ENCODE results near the gene OSBPL9. TPM values are rescaled to one million over a fixed set of nuclear protein-coding genes. Genes with fewer than 3 reads are reported as not detected.

OSBPL9 gene, protein sequence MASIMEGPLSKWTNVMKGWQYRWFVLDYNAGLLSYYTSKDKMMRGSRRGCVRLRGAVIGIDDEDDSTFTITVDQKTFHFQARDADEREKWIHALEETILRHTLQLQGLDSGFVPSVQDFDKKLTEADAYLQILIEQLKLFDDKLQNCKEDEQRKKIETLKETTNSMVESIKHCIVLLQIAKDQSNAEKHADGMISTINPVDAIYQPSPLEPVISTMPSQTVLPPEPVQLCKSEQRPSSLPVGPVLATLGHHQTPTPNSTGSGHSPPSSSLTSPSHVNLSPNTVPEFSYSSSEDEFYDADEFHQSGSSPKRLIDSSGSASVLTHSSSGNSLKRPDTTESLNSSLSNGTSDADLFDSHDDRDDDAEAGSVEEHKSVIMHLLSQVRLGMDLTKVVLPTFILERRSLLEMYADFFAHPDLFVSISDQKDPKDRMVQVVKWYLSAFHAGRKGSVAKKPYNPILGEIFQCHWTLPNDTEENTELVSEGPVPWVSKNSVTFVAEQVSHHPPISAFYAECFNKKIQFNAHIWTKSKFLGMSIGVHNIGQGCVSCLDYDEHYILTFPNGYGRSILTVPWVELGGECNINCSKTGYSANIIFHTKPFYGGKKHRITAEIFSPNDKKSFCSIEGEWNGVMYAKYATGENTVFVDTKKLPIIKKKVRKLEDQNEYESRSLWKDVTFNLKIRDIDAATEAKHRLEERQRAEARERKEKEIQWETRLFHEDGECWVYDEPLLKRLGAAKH
- total RNA-seq (117 TPM), polyA plus RNA-seq (46.3 TPM)

DNA sequence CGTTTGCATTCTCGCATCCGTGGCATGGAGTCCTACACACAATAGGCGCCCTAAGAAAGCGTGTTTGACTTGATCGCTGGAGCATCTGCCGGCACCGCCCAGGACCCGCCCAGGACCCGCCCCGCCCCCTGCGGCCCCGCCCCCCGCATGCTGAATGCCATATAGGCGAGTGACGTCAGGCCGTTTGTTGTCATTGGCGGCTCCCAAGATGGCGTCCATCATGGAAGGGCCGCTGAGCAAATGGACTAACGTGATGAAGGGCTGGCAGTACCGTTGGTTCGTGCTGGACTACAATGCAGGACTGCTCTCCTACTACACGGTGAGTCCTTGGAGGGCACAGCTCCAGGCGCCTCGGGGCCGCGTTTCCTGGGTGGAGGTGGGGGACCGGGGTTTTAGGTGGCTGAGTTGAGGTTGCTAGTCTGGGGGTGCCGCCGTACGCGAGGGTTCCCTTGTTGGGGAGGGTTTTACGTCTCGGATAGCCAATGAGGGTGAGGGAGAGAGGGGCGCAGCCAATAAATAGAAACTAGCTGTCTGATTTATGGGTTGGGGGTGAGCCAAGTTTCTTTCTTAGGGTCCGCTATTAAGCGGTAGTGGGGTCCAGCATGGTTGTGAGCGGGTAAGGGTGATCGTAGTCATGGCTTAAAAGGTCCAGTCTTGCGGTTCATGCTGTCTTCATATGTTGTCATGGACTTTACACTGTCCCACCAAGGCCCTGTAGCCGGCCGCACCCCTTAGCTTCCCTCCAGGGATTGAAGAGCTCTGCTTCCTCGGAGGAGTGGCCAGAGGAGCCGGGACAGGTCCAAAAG is at the start of gene OSBPL9:
Gene OSBPL9 (plus strand): TSS at position 190 of the 806 bp plus-strand sequence. CDS start 19 bp downstream, at position 209.
- WGBS, result under 1% methylated on average over 45 of the region's 45 CpGs
- peak; percentile 85 for DNase-seq (ENCODE audit: extremely low spot score)
- no peaks in the 10 kb centered on the region for H3K4me1 ChIP-seq (ENCODE audit: insufficient read depth)

DNA sequence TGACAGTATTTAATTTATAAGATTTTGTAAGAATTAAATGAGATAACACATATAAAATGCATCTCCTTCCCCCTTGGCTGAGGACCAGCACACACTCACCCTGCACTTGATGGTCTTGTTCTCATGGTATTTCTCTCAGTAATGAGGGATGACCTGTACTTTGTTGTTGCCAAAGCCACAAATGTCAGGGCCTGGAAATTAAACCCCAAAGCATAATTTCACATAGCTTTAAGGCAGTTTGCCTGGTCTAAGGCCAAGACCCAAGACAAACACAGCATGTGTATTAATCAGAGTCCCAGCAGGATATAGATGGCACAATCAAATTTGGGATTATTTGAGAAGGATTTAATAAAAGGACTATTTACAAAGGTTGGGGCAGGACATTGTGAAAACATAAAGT is 49.2 kb upstream of the OSBPL9 start:
- Histone ChIP-seq H3K4me1 (ENCODE audit: insufficient read depth) (no peaks in the 10 kb centered on the region), H3K4me3 (ENCODE audit: low read depth, low read length) (no peak overlapping the region), H3K27ac (ENCODE audit: low read depth) (no peak overlapping the region), H3K36me3 (ENCODE audit: insufficient read depth) (no peaks in the 10 kb centered on the region)
- DNase-seq (ENCODE audit: extremely low spot score), result no peak

More for the DNA sequence above, at the start of gene OSBPL9:
- peak within 1 kb of the TSS; percentile 70 for H3K4me3 ChIP-seq (ENCODE audit: low read depth, low read length)
- no peaks in the 10 kb centered on the region for H3K36me3 ChIP-seq (ENCODE audit: insufficient read depth)
- H3K27ac ChIP-seq (ENCODE audit: low read depth), result peak within 1 kb of the TSS; percentile 77

DNA sequence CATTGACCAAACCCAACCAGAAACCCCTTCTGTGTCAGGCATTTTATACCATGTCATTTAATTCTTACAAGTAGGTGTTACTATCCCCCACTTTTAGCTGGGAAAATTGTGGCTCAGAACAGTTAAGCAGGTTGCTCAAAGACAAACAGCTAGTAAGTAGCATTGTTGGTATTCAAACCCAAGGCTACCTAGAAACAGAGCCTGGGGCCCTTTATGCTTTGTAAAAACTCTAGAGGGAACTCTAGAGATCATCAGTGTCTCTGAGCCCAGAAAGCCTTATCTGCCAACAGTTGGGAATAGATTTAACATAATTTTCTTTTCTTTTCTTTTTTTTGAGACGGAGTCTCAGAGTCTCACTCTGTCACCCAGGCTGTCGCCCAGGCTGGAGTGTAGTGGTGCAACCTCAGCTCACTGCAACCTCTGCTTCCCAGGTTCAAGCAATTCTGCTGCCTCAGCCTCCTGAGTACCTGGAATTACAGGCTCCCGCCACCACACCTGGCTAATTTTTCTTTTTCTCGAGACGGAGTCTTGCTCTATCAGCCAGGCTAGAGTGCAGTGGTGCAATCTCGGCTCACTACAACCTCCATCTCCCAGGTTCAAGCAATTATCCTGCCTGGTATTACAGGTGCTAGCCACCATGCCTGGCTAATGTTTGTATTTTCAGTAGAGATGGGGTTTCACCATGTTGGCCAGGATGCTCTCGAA is 48.5 kb upstream of the OSBPL9 start:
- Histone ChIP-seq H3K27ac (ENCODE audit: low read depth) (no peak overlapping the region), H3K4me1 (ENCODE audit: insufficient read depth) (no peaks in the 10 kb centered on the region), H3K4me3 (ENCODE audit: low read depth, low read length) (no peak overlapping the region), H3K36me3 (ENCODE audit: insufficient read depth) (no peaks in the 10 kb centered on the region)
- DNase-seq (ENCODE audit: extremely low spot score), result no peak
- WGBS, result 92% methylated on average over 7 of the region's 7 CpGs

GRCh38 chr1:51569284-51570062 is 47.4 kb upstream of the OSBPL9 start:
- Histone ChIP-seq H3K4me1 (ENCODE audit: insufficient read depth) (no peaks in the 10 kb centered on the region), H3K27ac (ENCODE audit: low read depth) (no peak overlapping the region), H3K36me3 (ENCODE audit: insufficient read depth) (no peaks in the 10 kb centered on the region), H3K4me3 (ENCODE audit: low read depth, low read length) (no peak overlapping the region)
- DNase-seq (ENCODE audit: extremely low spot score), result peak; percentile 25
- 51% methylated on average over 4 of the region's 4 CpGs for WGBS

DNA sequence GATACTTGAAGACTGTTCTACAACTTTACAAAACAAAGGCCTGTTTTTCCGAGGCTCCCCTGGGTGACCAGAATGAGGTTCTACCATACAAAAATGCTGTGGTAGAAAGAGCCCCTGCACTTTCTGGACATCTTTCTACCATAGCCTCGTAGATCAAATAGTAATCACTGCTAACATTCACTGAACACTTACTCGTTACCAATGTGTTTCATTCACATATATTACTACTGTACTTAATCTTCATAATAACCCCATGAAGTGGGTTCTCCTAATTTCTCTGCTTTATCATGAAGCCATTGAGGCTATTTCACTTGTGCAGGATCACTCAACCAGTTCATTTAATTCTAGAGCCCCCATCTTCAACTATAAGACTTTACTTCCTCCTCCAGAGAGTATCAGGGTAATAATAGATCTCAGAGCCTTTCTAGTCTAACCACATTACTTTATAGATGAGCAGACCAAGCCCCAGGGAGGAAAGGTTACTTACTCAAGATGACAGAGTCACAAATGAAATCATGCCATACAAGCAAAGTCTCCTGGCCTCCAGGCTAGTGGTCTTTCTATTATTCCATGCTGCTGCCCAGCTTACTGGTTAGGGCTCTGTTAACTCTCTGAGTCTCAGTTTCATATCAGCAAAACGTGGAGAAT is 46.7 kb upstream of the OSBPL9 start:
- no peak for DNase-seq (ENCODE audit: extremely low spot score)
- H3K4me1 ChIP-seq (ENCODE audit: insufficient read depth), result no peaks in the 10 kb centered on the region
- H3K4me3 ChIP-seq (ENCODE audit: low read depth, low read length), result no peak overlapping the region
- 81% methylated on average over 4 of the region's 4 CpGs for WGBS
- H3K27ac ChIP-seq (ENCODE audit: low read depth), result no peak overlapping the region
- no peaks in the 10 kb centered on the region for H3K36me3 ChIP-seq (ENCODE audit: insufficient read depth)

DNA sequence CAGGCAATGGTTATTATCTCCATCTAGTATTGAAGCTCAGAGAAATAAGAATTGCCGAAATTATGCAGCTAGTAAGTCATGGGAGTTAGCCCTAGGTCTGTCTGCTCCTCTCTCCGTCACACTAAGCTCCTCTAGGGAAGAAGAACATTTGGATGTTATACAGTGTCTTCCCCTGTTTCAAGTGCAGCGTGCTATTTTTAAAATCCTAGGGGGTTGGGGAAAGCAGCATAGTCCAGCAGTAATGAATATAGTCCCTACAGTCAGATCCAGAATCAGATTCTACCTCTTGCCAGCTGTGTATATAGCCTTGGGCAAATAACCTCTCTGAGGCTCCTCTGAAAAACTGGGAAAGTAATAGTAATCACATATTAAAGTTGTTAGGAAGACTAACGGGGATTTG is 44.5 kb upstream of the OSBPL9 start:
- H3K4me3 ChIP-seq (ENCODE audit: low read depth, low read length), result no peak overlapping the region

DNA sequence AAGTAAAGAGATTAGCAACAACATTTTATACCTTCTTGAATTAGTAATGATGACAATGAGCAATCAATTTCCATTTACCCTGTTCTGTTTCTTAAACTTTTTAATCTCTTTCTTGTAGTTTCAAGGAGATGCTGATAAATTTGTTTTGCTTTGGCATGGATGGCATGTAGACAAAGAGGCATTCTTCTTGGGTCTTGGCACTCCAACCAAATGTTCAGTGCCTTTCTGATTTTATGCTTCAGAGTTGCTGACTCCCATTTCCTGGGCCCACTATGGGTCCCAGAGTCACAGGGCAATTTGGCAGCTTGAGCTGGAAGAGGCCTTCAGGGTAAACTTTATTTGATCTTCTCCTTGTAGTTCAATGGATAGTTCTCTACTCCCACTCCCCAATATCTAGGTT is 42.1 kb upstream of the OSBPL9 start:
- Histone ChIP-seq H3K4me3 (ENCODE audit: low read depth, low read length) (no peak overlapping the region), H3K36me3 (ENCODE audit: insufficient read depth) (no peaks in the 10 kb centered on the region), H3K4me1 (ENCODE audit: insufficient read depth) (no peaks in the 10 kb centered on the region), H3K27ac (ENCODE audit: low read depth) (no peak overlapping the region)
- DNase-seq (ENCODE audit: extremely low spot score), result no peak

More for the DNA sequence above, 44.5 kb upstream of the OSBPL9 start:
- no peaks in the 10 kb centered on the region for H3K4me1 ChIP-seq (ENCODE audit: insufficient read depth)
- no peaks in the 10 kb centered on the region for H3K36me3 ChIP-seq (ENCODE audit: insufficient read depth)
- no peak for DNase-seq (ENCODE audit: extremely low spot score)
- no peak overlapping the region for H3K27ac ChIP-seq (ENCODE audit: low read depth)
- 78% methylated on average over 4 of the region's 4 CpGs for WGBS

- 77% methylated on average over 8 of the region's 8 CpGs for WGBS
- no peak for DNase-seq (ENCODE audit: extremely low spot score)
- no peaks in the 10 kb centered on the region for H3K36me3 ChIP-seq (ENCODE audit: insufficient read depth)
- no peaks in the 10 kb centered on the region for H3K4me1 ChIP-seq (ENCODE audit: insufficient read depth)
- H3K27ac ChIP-seq (ENCODE audit: low read depth), result no peak overlapping the region
- H3K4me3 ChIP-seq (ENCODE audit: low read depth, low read length), result no peak overlapping the region
Measured at GRCh38 chr1:51575406-51576084, 41.3 kb upstream of the OSBPL9 start.

DNA sequence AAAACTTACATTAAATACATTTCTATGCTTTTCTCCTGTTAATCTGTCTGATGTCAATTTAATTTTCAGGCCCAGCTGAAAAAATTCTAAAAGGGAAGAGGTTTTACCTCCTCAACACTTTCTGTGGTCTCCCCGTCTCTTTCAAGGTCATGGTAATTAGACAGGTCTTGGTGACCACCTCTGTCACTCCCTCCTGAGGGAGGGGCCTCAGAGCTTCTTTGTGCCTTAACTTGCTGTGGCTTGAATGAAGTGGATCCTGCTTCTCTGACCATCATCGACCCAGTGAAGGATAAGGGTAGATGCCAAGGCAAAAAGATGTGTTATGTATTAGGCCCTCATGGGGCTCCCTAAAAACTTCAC is 40.8 kb upstream of the OSBPL9 start:
- Histone ChIP-seq H3K27ac (ENCODE audit: low read depth) (no peak overlapping the region), H3K4me3 (ENCODE audit: low read depth, low read length) (no peak overlapping the region), H3K4me1 (ENCODE audit: insufficient read depth) (no peaks in the 10 kb centered on the region), H3K36me3 (ENCODE audit: insufficient read depth) (no peaks in the 10 kb centered on the region)
- WGBS, result 90% methylated on average over 2 of the region's 2 CpGs
- no peak for DNase-seq (ENCODE audit: extremely low spot score)

DNA sequence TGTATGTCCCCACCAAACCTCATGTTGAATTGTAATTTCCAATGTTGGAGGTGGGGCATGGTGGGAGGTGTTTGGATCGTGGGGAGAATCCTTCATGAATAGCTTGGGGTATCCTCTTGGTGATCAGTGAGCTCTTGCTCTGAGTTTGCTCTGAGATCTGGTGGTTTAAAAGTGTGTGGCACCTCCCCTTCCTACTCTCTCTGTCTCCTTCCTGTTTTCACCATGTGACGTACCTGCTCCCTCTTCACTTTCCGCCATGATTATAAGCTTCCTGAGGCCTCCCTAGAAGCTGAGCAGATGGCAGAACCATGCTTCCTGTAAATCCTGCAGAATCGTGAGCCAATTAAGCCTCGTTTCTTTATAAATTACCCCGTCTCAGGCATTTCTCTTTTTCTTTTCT is 40.0 kb upstream of the OSBPL9 start:
- DNase-seq (ENCODE audit: extremely low spot score), result no peak
- H3K36me3 ChIP-seq (ENCODE audit: insufficient read depth), result no peaks in the 10 kb centered on the region

GRCh38 chr1:51578383-51579109 is 38.3 kb upstream of the OSBPL9 start:
- no peaks in the 10 kb centered on the region for H3K4me1 ChIP-seq (ENCODE audit: insufficient read depth)
- H3K4me3 ChIP-seq (ENCODE audit: low read depth, low read length), result no peak overlapping the region
- no peak for DNase-seq (ENCODE audit: extremely low spot score)
- no peak overlapping the region for H3K27ac ChIP-seq (ENCODE audit: low read depth)
- no peaks in the 10 kb centered on the region for H3K36me3 ChIP-seq (ENCODE audit: insufficient read depth)
- 60% methylated on average over 3 of the region's 3 CpGs for WGBS

More for the DNA sequence above, 40.0 kb upstream of the OSBPL9 start:
- 93% methylated on average over 6 of the region's 6 CpGs for WGBS
- Histone ChIP-seq H3K4me3 (ENCODE audit: low read depth, low read length) (no peak overlapping the region), H3K27ac (ENCODE audit: low read depth) (no peak overlapping the region), H3K4me1 (ENCODE audit: insufficient read depth) (no peaks in the 10 kb centered on the region)

Measured in urinary bladder (tissue), 4 donors.